T follicular helper cell (primary cell): Measurements from ENCODE around the gene TMEM202.
"Not testable (repeated sequence)": the region's sequence is repeated elsewhere in the genome, so short reads cannot be mapped to it uniquely, and the experiment has no call there.

Experiments used
- DNase-seq: peaks from one replicate; pipeline ENCODE4 v3.0.0-alpha.2; 2020; ENCODE audit warnings: low read depth
- total RNA-seq, 2 experiments: gene quantifications; one replicate each; lab custom pipeline; 2026; lab: John Stamatoyannopoulos, UW

Gene TMEM202, protein sequence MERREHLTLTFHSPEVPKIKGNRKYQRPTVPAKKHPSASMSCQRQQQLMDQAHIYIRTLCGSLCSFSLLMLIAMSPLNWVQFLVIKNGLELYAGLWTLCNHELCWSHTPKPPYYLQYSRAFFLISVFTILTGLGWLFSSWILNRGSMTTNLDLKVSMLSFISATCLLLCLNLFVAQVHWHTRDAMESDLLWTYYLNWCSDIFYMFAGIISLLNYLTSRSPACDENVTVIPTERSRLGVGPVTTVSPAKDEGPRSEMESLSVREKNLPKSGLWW
- total RNA-seq = 0 reads per million in 2 experiments

DNA sequence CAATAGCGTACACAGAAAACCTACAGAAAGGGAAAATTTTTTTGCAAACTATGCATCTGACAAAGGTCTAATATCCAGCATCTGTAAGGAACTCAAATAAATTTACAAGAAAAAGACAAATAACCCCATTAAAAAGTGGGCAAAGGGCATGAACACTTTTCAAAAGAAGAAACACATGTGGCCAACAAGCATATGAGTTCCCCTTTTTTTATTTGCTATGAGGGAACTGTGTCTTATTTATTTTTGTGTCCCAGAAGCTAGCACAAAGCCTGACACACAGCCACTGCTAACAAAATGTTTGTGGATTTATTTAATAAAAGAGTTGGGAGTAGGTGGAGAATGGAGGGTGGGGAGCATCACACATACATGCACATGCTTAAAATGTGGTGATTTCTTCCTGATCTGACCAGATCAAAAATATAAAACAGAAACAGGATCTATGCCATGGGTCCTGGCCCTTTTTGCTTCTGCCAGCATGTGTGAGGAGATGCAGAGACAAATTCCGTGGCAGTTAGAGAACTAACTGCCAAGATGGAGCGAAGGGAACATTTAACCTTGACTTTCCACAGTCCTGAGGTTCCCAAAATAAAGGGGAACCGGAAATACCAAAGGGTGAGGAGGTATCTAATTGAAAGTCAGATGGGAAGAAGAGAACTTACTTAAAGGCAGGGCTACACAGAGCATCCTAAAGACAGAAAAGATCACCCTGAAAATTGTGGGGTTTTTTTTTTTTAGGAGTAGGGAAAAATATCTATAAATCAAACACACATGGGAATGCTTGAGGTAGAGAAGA, at the start of gene TMEM202:
Gene TMEM202 (plus strand): TSS at position 510 of the 793 bp plus-strand sequence. CDS start 22 bp downstream, at position 532.
- no peak for DNase-seq

DNA sequence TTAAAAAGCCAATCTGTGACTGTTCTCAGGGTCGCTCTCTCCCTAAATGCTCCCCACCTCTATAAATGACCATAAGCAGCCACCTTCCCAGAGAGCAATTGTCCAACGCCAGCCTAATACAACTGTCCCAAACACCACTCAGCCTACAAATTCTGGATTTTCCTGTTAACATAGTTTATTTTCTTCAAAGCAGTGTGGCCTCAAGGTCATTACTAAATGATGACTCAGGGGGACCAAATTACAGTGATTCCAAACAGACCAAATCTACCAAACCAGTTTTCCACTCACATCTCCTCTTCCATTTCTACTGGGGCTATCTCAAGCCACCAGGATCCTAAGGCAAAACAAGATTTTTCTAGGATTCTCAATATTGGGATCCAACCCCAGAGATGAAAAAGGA, 44.8 kb upstream of the TMEM202 start:
- no peak for DNase-seq

DNA sequence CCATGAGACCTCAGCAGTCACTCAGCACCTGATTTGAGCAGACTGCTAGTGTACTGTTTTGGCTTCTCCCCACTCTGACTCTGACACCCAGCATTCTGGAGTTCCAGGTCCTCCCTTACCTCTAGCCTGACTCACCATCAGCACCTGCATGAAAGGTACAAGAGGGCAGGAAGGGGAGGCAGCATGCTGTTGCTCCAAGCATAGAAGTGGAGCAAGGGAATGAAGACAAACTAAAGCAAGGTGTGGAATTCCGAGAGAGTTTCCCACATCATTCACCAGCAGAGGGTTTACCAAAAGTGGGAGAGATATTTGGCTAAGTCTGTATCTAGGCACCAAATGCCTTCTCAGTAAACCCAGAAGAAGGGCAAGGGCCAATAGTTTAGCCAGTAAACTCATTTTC, 43.6 kb upstream of the TMEM202 start:
- DNase-seq = no peak

DNA sequence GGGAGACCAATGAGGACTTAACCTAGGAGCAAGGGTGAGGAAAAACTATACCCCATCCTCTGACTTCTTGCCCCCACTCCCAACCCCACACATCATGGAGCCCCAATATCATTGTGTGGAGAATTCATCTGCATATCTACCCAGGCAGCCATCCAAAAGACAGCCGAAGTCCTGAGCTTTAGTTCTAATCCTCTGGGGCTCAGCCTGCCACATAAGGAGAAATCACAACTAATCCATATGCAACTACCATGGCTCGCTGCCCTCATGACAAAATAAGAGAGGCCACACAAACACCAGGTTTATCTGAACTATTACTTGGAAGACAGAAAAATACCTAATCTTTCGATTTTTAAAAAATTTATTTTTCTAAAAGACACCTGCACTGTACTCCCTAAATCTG, 40.0 kb upstream of the TMEM202 start:
- DNase-seq = no peak

DNA sequence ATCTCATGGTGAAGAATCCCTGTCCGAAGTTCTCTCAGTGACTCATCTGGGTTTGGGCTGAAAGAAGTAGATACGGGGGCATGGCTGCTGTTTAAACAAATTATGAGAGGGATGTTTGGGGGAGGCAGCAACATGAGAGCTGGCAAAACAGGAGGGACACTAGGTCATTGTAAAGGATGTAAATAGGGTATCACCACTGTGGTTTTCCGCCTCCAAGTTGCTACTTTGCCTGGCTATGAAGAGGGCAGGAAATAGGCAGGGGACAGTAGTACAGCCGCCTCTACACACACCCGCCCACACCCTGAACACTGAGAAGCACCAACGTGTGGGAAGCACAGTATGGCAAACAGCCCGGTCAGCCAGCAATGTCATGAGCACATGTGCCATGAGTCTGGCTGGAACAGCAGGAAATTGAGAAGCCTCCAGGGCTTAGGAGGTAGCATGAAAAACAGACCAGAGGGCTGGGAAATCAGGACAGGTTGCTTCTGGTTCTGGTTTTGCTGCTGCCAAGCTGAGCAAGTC, 39.4 kb upstream of the TMEM202 start:
- DNase-seq = no peak

DNA sequence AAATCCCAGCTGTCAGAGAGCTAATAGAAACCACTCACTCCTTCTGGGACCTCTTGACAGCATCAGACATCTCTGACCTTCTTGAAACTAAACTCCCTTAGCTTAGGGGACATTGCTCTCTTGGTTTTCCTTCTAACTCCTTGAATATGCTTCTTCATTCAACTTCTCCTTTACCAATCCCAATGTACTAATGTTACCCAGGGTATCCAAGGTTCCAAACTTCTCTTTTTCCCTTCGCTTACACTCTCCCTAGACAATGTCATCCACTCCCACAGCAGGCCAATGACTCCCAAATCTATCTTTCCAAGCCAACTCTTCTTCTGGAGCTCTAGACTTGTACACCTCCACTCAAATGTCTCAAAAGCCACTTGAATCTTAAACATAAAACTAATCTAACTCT, 36.9 kb upstream of the TMEM202 start:
- DNase-seq = no peak

DNA sequence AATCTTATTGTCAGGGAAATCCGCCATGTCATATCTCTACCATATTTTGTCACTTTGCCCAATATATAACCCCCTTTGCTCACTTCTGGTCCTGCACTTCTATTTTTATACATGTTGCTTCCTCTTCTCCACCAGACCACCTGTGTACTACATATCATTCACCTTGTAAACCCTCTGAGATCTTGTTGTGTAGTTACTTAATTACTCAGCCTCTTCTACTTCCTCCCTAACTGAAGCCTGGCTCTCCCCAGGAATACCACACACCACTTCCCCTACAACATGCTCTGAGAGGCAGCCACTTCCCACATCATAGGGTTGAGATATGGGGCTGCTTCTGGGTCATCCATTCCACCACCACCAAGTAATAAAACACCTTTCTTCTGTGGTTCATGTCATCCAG, 32.3 kb upstream of the TMEM202 start:
- no peak for DNase-seq

DNA sequence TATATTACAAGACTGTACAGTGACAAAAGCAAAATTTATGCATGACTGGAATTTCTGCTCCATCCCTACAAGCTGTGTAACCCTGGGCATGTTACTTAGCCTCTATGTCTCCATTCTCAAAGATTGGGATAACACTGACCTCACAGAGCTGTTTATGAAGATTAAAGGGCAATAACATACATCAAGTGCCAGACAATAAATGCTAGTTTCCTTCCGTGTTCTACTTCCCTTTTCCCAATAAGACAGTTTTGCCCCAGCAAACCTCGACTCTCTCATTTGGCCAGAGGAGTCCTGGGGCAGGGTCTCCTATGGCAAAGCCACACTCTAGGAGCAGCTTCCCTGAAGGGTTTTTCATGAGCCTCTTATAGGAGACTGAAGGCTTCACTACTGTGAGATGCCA, 29.8 kb upstream of the TMEM202 start:
- DNase-seq = no peak

DNA sequence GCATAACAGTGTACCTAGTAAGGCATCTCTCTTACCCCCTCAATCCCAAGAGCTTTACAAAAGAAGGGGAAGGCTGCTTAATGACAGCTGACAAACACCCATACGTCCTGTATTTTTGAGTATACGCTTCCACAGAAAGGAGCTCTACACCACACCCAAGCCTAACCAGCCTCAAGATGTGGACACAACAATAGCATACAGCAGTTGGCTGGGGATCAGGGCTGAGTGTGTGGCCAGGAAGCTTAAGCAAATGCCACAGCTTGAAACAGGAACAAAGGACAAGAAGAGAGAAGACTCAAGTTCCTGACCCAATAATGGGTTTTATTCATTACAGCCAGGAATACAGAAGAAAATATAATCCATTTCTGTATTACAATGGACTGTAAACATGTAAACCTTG, 29.2 kb upstream of the TMEM202 start:
- DNase-seq = no peak

DNA sequence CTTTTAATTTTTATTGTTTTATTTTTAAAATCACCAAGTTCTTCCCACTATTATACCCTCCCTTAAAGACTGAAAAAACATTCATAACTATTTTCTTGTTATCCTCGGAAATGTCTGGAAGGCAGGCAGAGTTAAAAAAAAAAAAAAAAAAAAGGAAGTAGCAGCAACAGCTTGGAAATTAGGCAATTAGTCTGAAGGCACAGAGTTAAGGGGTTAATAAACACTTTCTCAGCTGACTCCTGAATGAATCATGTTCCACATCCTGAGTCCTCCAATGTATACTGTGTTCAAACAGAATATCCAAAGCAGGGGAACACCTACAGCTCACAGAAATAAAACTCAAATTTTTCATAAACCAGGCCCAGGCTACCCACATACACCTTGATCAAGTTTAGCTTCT, 28.1 kb upstream of the TMEM202 start:
- DNase-seq = no peak

DNA sequence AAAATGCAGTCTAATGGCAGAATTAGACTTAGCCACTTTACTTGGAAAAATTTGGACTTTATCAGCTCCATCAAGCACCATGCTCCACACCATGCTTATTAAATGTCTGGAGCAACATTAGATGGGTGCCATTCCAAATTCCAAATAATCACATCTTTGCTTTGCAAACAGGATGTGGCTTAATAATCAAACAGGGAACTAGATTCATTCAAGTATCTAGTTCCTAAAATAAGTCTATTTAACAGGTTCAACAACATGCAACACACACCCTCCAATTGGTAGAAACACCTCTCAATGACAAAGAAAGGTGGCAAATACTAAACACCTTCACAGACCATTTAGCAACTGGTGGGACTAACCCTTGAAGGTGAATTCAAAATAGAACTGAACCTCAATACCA, 25.7 kb upstream of the TMEM202 start:
- DNase-seq = no peak

DNA sequence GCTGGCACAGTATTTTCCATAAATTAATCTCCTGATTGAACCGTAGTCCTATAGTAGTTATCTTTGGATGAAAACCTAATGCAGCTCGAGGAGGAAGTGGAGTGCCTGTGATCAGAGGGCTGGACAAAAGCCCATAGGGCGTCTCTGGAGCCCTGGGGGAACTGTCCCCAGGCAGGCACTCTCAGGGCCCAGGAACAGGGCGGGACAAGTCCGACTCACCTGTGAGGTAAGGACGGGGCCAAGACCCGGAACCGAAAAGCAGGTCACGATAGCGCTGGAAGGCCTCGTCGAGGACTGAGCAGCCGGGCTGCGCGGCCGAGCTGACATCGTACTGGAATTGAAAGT, 22.6 kb upstream of the TMEM202 start:
- DNase-seq = no peak

DNA sequence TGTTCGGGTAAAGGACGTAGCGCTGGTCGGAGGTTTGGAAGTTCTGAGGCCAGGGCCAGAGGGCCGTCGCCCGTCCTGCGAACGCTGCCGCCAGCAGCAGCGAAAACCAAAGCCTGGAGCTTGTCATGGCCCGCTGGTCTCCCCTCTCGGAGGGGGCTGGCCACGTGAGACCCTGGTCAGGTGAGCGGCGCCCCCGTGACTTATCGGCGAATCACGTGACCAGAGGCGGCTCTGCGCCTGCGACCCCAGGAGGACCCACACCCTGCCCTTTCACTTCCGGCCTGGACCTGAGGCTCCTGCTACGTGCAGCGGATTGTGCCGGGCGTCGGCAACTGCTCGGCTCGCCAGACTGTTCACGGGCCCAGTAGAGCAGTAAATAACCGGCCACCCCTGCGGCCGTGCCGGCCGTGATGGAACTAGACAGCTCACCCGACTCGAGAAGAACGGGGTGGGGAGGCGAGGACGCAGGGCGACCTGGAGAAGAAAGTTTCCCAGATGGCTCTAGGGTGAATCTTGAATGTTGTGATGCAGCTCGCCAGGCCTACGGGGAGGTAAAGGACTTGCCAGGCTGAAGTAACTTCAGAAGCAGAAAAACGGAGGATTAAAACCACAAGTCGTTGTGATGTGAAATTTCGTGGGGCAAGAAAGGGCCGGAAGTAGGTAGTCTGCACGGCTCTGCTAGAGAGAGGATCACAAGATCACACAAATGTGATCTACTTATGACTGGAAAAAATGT, 22.1 kb upstream of the TMEM202 start, which contains the start of gene HEXA:
Gene HEXA (minus strand): TSS at position 169 of the 736 bp plus-strand sequence. CDS start 42 bp downstream, at position 127.
- DNase-seq = peak; percentile 97

DNA sequence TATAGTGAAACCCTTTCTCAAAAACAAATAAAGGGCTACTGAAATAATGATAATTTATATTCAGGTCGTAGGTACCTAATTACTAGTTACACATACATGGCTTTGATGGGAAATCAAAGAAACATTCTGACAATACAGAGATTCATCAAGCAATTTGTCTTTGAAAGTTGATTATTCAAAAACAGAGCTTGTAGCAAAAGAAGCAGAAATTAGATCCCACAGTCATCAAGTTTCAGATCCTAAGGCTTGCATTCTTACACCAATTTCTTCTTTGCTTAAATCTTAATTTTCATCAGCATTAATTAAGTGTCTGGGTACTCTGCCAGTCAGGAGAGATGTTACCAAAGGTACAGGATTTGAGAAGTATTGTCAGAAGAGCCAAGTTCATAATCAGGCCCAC, 20.8 kb upstream of the TMEM202 start:
- no peak for DNase-seq

DNA sequence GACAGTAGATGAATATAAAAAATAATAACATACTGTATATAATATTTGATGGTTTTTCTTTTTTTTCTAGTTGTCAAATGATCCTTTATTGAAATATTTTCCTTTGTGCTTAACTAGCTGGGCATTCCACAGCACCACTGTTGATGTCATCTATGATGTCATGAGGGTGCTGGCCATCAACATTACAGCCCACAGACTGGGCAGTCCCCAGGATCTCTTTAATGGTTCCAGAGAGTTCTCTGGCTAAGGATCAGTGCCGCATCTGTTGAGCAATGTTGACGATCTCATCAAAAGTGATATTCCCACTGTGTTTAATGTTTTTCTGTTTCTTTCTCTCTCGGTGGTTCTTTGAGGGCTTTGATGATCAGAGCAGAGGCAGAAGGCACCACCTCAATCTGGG, 19.0 kb upstream of the TMEM202 start:
- DNase-seq = not testable (repeated sequence)

DNA sequence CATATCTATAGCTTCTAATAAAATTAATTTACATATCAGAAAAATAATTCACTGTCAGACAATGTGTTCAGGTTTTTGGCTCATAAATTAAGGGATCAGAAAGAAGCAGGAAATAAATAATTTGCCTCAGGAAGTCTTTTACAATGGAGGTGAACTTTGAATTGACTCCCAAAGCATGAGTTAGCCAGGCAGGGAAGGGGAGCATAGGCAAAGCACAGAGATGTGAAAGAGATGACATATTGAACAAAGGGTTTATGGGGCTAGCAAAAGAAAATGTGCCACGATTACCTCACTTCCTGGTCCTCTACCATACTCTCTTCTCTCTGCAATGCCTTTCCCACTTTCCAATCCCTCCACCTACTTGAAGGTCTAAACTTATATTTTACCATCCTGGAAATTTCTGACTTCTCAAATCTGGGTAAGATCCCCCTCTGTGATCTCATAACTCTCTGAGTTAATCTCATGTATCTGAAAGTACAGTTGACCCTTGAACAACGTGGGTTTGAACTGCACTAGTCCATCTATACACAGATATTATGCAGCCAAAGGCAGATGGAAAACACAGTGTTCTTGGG, 18.2 kb upstream of the TMEM202 start:
- DNase-seq = no peak

DNA sequence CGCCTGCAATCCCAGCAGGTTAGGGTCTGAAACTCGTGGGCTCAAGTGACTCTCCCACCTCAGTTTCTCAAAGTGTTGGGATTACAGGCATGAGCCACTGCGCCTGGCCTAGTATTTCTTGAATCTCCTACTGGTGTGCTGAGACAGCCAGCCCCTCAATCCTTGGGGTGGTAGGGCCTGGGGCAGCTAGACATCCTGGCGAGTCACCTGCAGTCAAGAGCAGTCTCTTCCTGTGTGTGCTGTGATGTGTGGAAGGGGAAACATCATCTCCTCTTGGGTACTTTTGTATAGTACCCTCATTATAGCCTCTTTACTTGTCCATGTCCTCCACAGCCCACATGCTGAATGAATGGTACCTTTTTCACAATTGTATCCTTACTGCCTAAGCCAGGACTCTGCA, 17.4 kb upstream of the TMEM202 start:
- DNase-seq = no peak

DNA sequence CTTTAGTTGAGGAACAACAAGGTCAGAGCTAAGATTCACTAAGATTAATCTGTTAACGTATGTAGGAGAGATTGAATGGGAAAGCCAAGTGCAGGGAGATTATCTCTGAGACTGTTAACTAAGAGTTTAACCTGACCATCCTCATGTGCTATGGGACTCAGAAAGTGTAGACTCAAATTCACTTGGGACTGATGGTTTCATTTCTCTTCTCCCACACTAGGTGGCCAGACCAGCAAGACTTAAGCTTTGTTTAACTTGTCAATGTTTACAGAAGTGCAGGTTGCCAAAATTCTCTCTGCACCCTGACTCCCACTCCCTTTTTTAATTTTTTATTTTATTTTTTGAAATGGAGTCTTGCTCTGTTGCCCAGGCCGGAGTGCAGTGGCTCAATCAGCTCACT, 16.0 kb upstream of the TMEM202 start:
- DNase-seq = no peak

DNA sequence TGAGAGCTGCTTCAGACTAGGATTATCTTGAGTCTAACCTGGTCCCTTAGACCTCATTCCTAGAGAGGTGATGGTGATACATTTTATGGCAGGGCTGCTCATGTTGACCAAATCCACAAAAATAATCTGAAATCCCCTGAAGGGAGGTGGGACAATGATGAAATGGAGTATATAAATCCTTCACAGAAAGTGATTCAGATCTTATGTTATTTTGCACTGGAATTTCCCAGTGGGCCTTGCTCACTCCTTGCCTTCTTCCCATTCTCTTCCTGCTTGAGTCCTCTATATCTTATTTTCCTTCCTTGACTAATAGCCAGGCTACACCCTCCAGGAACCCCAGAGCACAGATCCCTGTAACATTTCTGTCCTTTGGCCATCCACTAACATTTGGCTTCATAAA, 10.4 kb upstream of the TMEM202 start:
- no peak for DNase-seq

DNA sequence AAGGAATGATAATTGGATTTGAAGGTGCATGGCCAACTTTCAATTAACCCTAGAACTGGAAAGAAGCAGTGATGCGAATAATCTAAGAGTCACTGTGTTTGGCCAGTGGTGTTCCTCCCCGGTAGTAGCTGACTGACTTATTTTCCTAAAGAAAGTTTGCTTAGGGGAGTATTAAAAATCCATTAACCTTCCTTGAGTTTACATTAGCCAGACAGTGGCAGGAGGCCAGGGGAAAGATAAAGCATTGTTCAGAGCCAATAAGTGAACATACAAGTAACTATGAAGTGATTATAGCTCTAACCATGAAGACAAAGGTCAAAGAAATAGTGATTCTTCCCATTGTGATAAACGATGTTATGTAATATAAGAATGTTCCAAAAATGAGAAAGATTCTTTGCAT, 8.9 kb upstream of the TMEM202 start:
- no peak for DNase-seq

DNA sequence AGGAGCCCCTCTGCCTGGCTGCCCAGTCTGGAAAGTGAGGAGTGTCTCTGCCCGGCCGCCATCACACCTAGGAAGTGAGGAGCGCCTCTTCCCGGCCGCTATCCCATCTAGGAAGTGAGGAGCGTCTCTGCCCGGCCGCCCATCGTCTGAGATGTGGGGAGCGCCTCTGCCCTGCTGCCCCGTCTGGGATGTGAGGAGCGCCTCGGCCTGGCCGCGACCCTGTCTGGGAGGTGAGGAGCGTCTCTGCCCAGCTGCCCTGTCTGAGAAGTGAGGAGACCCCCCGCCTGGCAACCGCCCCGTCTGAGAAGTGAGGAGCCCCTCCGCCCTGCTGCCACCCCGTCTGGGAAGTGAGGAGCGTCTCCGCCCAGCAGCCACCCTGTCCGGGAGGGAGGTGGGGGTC, 1.8 kb upstream of the TMEM202 start:
- not testable (repeated sequence) for DNase-seq

DNA sequence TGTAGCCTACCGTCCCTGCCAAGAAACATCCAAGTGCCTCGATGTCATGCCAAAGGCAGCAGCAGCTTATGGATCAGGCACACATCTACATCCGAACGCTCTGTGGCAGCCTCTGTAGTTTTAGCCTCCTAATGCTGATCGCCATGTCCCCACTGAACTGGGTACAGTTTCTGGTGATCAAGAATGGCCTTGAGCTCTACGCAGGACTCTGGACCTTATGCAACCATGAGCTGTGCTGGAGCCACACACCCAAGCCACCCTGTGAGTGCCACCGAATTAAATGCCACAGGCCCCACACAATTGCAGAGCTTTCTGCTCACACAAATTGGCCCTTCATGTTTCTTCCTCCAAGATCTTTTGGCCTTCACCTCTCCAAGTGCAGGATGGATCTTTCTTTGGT, 543 bp downstream of the TMEM202 start:
- DNase-seq = no peak
